Iris pigment epithelial cell (primary cell): Measurements from ENCODE around the gene MRPL44.
"Not testable (repeated sequence)": the region's sequence is repeated elsewhere in the genome, so short reads cannot be mapped to it uniquely, and the experiment has no call there.

Source experiments
- DNase-seq: peaks from one replicate; pipeline ENCODE4 v3.0.0-alpha.2; 2011; ENCODE audit warnings: low read depth

The MRPL44 gene

DNA sequence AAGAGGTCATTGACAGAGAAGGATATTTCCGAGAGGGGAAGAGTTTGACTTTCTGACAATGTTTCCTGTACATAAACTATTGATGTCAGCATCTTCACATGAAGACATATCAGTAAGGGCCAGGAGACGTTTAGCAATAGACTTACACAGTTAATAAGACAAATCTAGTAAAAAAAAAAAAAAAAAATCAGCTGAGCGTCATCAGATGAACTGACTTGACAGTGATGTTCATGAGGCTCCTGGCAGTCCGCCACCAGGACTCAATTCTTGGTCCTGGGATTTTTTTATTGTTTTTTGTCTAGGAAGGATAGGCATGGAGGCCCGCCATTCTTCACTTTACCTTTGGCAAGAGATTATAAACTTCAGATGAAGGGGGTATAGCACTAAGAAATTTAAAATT is 14.5 kb downstream of the MRPL44 start:
- no peak for DNase-seq

- DNase-seq = no peak
These were observed 15.4 kb downstream of the MRPL44 start for GRCh38 chr2:223972656-223973102.

GRCh38 chr2:223973606-223974005 is 16.3 kb downstream of the MRPL44 start:
- no peak for DNase-seq

GRCh38 chr2:223976635-223977226 is 19.5 kb downstream of the MRPL44 start:
- DNase-seq = peak; percentile 65

GRCh38 chr2:223978451-223978850 is 21.2 kb downstream of the MRPL44 start:
- DNase-seq = no peak

DNA sequence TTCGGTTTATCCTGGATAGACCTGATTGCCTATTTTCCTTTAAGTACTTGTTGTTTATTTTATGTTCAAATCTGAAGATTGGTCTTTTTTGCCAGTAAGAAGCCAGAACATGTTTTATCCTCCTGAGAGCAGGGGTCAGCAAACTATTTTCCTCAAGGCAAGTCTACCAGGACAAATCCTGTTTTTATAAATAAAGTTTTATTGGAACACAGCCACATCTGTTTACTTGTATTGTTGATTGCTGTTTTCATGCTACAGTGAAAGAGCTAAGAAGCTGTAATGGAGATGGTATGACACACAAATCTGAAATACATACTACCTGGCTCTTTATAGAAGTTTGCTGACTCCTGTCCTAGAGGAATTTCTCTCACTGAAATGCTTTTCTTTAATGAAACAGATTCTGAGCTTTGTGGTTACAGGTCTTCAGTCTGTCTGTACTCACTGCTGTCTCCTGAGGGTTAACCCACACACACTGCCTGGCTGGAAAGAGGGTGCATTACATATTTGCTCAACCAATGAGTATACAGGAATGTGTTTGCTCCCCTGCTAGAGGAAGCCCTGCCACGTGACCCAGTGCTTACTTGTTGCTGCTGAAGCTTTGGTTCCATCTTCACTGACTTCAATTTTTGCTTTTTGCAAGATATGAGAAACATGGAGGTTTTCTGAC is 22.6 kb downstream of the MRPL44 start:
- DNase-seq = peak; percentile 82

- no peak for DNase-seq
These were observed 23.1 kb downstream of the MRPL44 start for GRCh38 chr2:223980397-223980735.

DNA sequence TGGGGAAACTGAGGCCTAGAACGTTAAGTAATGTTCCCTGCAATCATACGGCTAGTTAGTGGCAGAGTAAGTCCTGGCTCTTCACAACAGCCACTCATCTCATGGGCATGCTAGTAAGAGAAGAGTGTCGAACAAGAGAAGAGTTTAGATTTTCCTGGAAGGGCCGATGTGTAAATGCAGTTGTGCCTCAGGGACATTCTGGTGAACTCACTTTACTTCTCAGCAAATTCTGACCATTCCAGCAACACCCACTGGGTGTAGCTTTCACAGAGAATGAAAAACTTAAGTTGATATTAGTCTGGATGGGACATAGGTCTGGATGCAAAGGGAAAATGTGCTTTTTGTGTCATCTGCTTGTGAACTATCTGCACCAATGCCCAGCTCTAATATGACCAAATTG is 23.5 kb downstream of the MRPL44 start:
- no peak for DNase-seq

DNA sequence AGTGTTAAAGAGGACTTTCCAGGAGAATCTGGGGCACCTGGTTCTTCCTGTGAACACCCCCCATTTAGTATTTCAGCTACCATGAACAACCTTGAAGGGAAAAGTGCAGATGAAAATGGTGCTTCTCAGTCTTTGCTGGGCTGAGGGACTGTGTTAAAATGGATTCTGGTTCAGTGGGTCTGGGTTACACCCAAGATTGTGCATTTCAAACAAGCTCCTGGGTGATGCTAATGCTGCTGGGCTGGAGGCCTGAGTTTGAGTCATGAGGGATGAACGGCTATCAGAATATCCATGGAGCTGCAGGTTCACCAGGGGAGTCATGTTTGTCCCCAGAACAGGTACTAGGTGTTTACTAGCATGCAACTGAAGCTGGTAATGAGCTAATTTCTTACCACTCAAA is 24.0 kb downstream of the MRPL44 start:
- DNase-seq = no peak

- no peak for DNase-seq
These were observed 32.1 kb downstream of the MRPL44 start for GRCh38 chr2:223989206-223989855.

GRCh38 chr2:223989856-223990232 is 32.6 kb downstream of the MRPL44 start:
- no peak for DNase-seq

- DNase-seq = no peak
These were observed 34.3 kb downstream of the MRPL44 start for GRCh38 chr2:223991611-223992010.

GRCh38 chr2:223993634-223994232 is 36.5 kb downstream of the MRPL44 start:
- peak; percentile 82 for DNase-seq

DNA sequence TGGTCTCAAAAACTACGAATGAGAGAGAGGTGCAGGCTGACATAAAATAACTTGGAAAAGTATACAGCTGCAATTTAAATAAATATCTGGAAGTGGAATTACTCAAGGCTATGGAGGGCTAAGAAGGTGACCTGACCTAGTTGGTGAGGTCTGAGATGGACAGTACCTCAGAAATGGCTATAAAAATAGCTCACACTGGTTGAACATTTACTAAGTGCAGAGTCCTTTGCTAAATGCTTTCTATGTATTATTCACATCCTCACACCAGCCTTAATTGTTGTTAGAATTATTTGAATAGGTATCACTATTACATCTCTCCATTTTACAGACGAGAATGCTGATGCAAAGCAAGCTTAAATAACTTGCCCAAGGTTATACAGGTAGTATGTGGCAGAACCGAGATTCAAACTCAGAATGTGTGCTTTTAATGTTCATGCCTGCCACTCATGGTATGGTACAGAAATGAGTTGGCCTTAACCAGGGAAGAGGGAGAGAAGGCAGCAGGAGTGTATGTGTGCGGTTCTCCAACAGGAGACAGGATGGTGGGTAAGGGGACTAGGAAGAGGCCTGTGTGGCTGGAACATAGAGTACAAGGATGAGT is 37.4 kb downstream of the MRPL44 start:
- no peak for DNase-seq

GRCh38 chr2:223995569-223995968 is 38.3 kb downstream of the MRPL44 start:
- peak; percentile 50 for DNase-seq

DNA sequence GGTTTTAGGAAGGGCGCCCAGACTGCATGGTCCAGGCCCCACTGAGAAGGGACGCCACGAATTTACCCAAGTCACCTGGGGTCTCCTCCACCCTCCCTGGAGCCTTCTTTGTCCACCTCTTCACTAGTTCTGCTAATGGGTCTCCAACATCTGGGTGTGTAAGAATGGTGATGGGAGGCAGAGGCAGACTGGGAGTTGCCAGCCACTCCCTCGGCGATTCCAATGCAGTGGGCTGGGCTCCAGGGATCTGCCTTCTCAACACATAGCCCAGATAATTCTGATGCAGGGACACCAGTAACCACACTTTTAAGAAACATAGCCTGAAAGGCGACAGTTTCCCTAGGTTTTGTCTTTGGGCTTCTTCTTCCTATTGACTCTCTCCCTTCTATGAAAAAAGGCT is 39.1 kb downstream of the MRPL44 start:
- DNase-seq = no peak

DNA sequence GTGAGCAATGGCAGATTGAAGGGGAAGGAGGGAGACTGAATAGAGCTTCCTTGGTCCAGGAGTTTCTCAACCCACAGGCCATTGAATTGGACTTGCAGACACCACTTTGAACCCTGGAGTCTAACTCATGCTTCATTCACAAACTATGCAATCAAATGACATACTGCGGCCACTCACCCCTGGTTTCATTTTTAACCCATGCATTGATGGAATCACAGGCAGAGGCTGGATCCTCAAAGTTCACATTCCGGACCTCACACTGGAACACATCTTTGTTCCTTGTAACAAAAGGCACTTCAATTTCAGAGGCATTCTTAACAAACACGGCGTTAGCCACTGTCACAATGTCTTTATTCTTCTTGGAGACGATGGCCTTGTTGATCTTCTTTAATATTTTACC is 40.7 kb downstream of the MRPL44 start:
- peak; percentile 9 for DNase-seq

DNA sequence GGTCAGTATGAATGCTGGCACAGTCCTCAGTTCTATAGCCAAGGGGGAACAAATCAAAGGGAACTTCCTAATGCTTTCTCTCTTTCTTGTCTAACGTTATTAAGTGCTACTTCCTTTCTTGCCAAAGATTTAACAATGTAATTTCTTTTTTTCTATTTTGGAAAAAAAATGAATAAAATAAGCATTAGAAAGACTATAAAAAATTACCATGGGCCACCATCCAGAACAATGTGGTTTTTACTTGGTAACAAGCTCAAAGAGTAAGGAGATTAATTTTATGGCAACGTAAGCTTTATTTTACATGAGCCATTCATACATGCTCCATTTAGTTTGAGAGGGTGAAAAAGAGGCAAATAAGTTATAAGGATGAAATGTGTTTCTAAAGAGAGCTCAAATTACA is 41.7 kb downstream of the MRPL44 start:
- DNase-seq = no peak

DNA sequence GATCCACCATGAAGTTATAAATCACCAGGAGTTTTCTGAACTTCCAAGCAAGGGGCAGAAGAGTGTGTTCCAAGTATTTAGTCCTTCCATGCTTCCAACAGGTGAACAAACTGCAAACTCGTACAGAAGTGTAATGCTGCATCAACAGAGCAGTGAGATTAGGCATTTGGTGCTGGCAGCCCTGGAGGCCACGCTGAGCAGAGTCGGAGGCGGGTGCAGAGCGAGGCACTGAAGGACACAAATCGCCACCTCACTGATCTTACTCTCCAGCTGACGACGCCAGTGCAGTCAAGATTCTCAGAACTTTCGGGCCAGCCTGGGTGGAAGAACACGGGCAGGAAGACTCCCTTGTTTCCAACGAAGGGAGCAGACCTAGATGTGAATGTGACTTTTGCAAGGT is 42.6 kb downstream of the MRPL44 start:
- DNase-seq = no peak

GRCh38 chr2:224000662-224001061 is 43.4 kb downstream of the MRPL44 start:
- DNase-seq = not testable (repeated sequence)

GRCh38 chr2:224004105-224004695 is 46.9 kb downstream of the MRPL44 start:
- DNase-seq = peak; percentile 21

DNA sequence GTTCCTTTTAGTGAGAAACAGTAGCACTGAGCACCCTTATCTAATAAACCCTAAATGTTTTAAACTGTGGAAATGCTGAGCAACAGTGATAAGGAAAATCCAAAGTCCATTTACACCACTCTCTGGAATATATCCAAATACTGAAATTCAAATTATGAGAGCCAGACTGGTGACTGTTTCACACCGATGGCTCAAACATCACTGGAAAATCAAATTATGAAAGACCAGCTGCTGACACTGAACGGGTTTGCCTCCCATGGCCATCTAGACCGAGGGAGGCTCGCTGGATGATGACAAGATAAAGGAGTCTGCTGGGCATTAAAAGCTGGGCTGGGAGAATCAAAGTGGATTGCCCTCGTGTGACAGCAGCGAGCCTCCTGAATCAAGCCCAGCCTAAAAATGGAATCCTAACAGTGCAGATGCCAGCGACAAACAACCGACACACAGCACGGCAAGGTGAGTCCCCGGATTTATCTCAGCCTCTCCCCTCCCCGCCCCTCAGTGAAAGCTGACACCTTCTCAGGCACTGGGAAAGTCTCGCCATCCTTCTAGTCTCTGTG is 51.5 kb downstream of the MRPL44 start:
- DNase-seq = no peak
